Gastrocnemius medialis (tissue), 4 donors: Measurements from ENCODE around the gene ITGA4.

Experiments used
- CTCF ChIP-seq, 5 experiments: fragments of 450-650 bp in 3 of 5; fragments of 200-600 bp in 2 of 5; sonication (generic) in 2 of 5; IDR thresholded peaks in 4 of 5; conservative IDR thresholded peaks in 1 of 5; 1 replicate in 4 of 5; 2 replicates in 1 of 5; pipeline ENCODE4 v1.5.1; 2016 to 2019; ENCODE audit warnings: antibody characterized with exemption in 5 of 5, mild to moderate bottlenecking in 3 of 5, moderate library complexity in 3 of 5
- POLR2A ChIP-seq, 2 donors: fragments of 450-650 bp; IDR thresholded peaks; one replicate each; pipeline ENCODE4 v1.6.1; 2017; ENCODE audit warnings: antibody characterized with exemption in 2 of 2, mild to moderate bottlenecking in 2 of 2, moderate library complexity in 2 of 2

- no peak for TF ChIP-seq CTCF (IDR thresholded peaks at IDR 0.05 in 4 of 5, conservative IDR thresholded peaks at IDR 0.05 in 1 of 5)
- TF ChIP-seq POLR2A (IDR thresholded peaks at IDR 0.05): no peak
Measured at GRCh38 chr2:181566334-181567032, 109.3 kb downstream of the ITGA4 start.
